ENCODE results near the gene XDH.

Gene XDH

DNA sequence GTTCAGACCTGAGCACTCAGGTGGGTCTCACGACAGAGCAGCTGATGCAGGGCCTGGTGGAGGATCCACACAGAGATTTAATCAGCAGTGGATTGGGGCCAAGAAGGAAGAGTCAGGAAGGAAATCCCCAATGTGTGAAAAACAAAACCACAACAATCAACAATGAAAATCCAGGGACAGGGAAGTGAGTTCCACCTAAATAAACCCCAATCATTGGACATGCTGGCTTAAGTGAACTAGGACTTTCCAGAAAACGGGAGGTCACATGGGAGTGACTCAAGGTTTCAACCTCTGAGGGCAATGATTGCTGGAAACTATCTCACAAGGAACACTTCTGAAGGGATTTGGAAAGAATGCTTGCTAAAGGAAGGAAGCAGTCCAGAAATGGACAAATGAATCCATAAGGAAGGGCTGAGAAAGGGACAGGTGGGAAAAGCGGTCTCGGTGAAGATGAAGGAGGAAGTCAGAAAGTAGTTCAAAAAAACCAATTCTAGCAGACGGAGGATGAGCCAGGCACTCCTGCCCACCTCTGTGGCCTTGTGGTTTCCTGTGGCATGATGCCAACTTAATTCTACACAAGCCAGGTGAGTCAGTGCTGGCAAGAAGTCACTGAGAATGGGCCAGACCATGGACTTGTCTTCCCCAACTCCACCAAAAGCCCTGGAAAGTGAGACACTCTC is 15.4 kb upstream of the XDH start:
- no peak overlapping the region for H4K8ac ChIP-seq (ENCODE audit: low read length)
- H3K4me2 ChIP-seq (ENCODE audit: low read length, poor library complexity, severe bottlenecking) = no peak overlapping the region
- no peak overlapping the region for H2BK15ac ChIP-seq (ENCODE audit: low read depth, poor library complexity, severe bottlenecking)
- H3K79me1 ChIP-seq (replicated peaks; ENCODE audit: low read length, poor library complexity, severe bottlenecking) = no peaks in the 10 kb centered on the region
- H3K36me3 ChIP-seq (ENCODE audit: control insufficient read depth in 1 of 2, insufficient read depth in 2 of 2, low read depth in 1 of 2, low read length in 2 of 2) = no peaks in the 10 kb centered on the region
- WGBS = 70% methylated on average over 5 of the region's 5 CpGs
- no peak overlapping the region for H3K18ac ChIP-seq (ENCODE audit: low read depth in 1 of 2, low read length in 2 of 2)
- no peaks in the 10 kb centered on the region for H3K9me3 ChIP-seq (ENCODE audit: control insufficient read depth, low read length)
- no peaks in the 10 kb centered on the region for H3K4me1 ChIP-seq (ENCODE audit: control insufficient read depth, insufficient read depth, low read depth, low read length)
- H2BK120ac ChIP-seq (ENCODE audit: low read depth, low read length) = no peak overlapping the region
- no peak overlapping the region for H3K4ac ChIP-seq (ENCODE audit: low read depth in 1 of 2, low read length in 2 of 2)
- no peak overlapping the region for H2BK5ac ChIP-seq (ENCODE audit: low read depth, low read length, poor library complexity, severe bottlenecking)
- no peak overlapping the region for H3K23ac ChIP-seq (ENCODE audit: low read length in 2 of 2)
- no peak overlapping the region for H3K4me3 ChIP-seq (ENCODE audit: insufficient read depth in 1 of 2, low read depth in 1 of 2, low read length in 2 of 2)
- no peak overlapping the region for H2AFZ ChIP-seq (ENCODE audit: low read depth, low read length)
- no peak overlapping the region for H4K91ac ChIP-seq (ENCODE audit: low read length)
- H3K27ac ChIP-seq (ENCODE audit: low read length, poor library complexity, severe bottlenecking) = no peak overlapping the region
- H2BK12ac ChIP-seq (ENCODE audit: low read length in 2 of 2) = no peak overlapping the region
- H3K9ac ChIP-seq (ENCODE audit: low read length) = no peak overlapping the region
- no peak overlapping the region for H2AK5ac ChIP-seq (ENCODE audit: low read length, severe bottlenecking)
- no peak for DNase-seq
- no peak overlapping the region for H3K14ac ChIP-seq (ENCODE audit: low read length in 2 of 2)
- peaks cover 0 to 5% of the 10 kb centered on the region in 2 experiments for H3K27me3 ChIP-seq (ENCODE audit: control insufficient read depth in 1 of 2, insufficient read depth in 1 of 2, low read length in 2 of 2)

DNA sequence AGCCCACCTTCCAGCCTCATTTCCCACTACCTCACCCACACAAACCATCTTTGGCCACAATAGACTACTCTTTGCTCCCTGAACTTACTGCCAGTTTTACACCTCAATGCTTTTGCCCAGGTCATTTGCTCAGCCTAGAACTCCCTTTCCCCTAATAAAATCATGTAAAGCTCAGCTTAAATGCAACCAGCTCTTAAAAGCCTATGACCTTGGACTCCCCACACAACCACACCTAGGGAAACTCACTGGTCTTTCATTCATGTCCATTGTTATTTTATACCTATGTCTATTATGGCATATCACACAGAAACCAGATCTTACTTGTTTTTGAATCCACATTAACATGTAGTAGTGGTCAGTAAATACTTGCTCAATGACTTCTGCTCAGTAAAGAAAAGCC is 14.5 kb upstream of the XDH start:
- Histone ChIP-seq H2BK12ac (ENCODE audit: low read length in 2 of 2) (no peak overlapping the region), H2BK15ac (ENCODE audit: low read depth, poor library complexity, severe bottlenecking) (no peak overlapping the region), H4K91ac (ENCODE audit: low read length) (no peak overlapping the region), H3K79me1 (replicated peaks; ENCODE audit: low read length, poor library complexity, severe bottlenecking) (no peaks in the 10 kb centered on the region), H3K4me3 (ENCODE audit: insufficient read depth in 1 of 2, low read depth in 1 of 2, low read length in 2 of 2) (no peak overlapping the region), H3K9me3 (ENCODE audit: control insufficient read depth, low read length) (no peaks in the 10 kb centered on the region), H3K9ac (ENCODE audit: low read length) (no peak overlapping the region), H3K27ac (ENCODE audit: low read length, poor library complexity, severe bottlenecking) (no peak overlapping the region), H3K4ac (ENCODE audit: low read depth in 1 of 2, low read length in 2 of 2) (no peak overlapping the region), H2BK5ac (ENCODE audit: low read depth, low read length, poor library complexity, severe bottlenecking) (no peak overlapping the region), H3K14ac (ENCODE audit: low read length in 2 of 2) (no peak overlapping the region), H2AK5ac (ENCODE audit: low read length, severe bottlenecking) (no peak overlapping the region), H3K36me3 (ENCODE audit: control insufficient read depth in 1 of 2, insufficient read depth in 2 of 2, low read depth in 1 of 2, low read length in 2 of 2) (no peaks in the 10 kb centered on the region), H3K18ac (ENCODE audit: low read depth in 1 of 2, low read length in 2 of 2) (no peak overlapping the region), H3K4me2 (ENCODE audit: low read length, poor library complexity, severe bottlenecking) (no peak overlapping the region), H2BK120ac (ENCODE audit: low read depth, low read length) (no peak overlapping the region), H4K8ac (ENCODE audit: low read length) (no peak overlapping the region), H3K4me1 (ENCODE audit: control insufficient read depth, insufficient read depth, low read depth, low read length) (no peaks in the 10 kb centered on the region), H2AFZ (ENCODE audit: low read depth, low read length) (no peak overlapping the region), H3K23ac (ENCODE audit: low read length in 2 of 2) (no peak overlapping the region), H3K27me3 (ENCODE audit: control insufficient read depth in 1 of 2, insufficient read depth in 1 of 2, low read length in 2 of 2) (no peaks in the 10 kb centered on the region)
- DNase-seq = no peak

DNA sequence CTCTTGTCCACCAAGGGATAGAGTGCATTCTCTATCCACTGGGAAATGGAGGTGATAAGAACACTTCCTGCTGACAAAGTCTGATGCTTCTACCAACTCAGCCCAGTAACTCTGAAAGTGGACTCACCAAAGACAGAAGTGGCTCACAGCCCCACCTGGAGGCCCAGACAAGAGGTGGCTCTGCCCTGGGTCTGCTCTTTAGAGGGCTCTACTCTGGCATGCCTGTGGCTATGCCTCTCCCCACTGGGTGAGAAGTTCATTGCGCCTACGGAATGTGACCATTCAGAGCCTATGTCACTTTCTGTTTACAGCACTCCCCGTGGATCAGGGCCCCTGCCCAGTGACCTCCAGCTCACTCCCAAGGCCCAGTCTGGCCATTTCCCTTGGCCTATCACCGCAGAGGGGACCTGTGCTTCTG is 13.5 kb upstream of the XDH start:
- H3K4ac ChIP-seq (ENCODE audit: low read depth in 1 of 2, low read length in 2 of 2) = no peak overlapping the region
- no peak overlapping the region for H3K4me3 ChIP-seq (ENCODE audit: insufficient read depth in 1 of 2, low read depth in 1 of 2, low read length in 2 of 2)
- no peak overlapping the region for H2BK12ac ChIP-seq (ENCODE audit: low read length in 2 of 2)
- no peak overlapping the region for H2AFZ ChIP-seq (ENCODE audit: low read depth, low read length)
- H3K14ac ChIP-seq (ENCODE audit: low read length in 2 of 2) = no peak overlapping the region
- H3K27me3 ChIP-seq (ENCODE audit: control insufficient read depth in 1 of 2, insufficient read depth in 1 of 2, low read length in 2 of 2) = no peaks in the 10 kb centered on the region
- no peak overlapping the region for H3K9ac ChIP-seq (ENCODE audit: low read length)
- H3K9me3 ChIP-seq (ENCODE audit: control insufficient read depth, low read length) = no peaks in the 10 kb centered on the region
- 49% methylated on average over 4 of the region's 4 CpGs for WGBS
- no peak for DNase-seq
- no peaks in the 10 kb centered on the region for H3K36me3 ChIP-seq (ENCODE audit: control insufficient read depth in 1 of 2, insufficient read depth in 2 of 2, low read depth in 1 of 2, low read length in 2 of 2)
- H3K18ac ChIP-seq (ENCODE audit: low read depth in 1 of 2, low read length in 2 of 2) = no peak overlapping the region
- no peak overlapping the region for H4K91ac ChIP-seq (ENCODE audit: low read length)
- no peak overlapping the region for H2BK5ac ChIP-seq (ENCODE audit: low read depth, low read length, poor library complexity, severe bottlenecking)
- no peak overlapping the region for H2BK15ac ChIP-seq (ENCODE audit: low read depth, poor library complexity, severe bottlenecking)
- no peak overlapping the region for H4K8ac ChIP-seq (ENCODE audit: low read length)
- no peak overlapping the region for H2AK5ac ChIP-seq (ENCODE audit: low read length, severe bottlenecking)
- H3K79me1 ChIP-seq (replicated peaks; ENCODE audit: low read length, poor library complexity, severe bottlenecking) = no peaks in the 10 kb centered on the region
- no peak overlapping the region for H3K23ac ChIP-seq (ENCODE audit: low read length in 2 of 2)
- no peak overlapping the region for H3K4me2 ChIP-seq (ENCODE audit: low read length, poor library complexity, severe bottlenecking)
- no peak overlapping the region for H2BK120ac ChIP-seq (ENCODE audit: low read depth, low read length)
- H3K27ac ChIP-seq (ENCODE audit: low read length, poor library complexity, severe bottlenecking) = no peak overlapping the region
- no peaks in the 10 kb centered on the region for H3K4me1 ChIP-seq (ENCODE audit: control insufficient read depth, insufficient read depth, low read depth, low read length)

DNA sequence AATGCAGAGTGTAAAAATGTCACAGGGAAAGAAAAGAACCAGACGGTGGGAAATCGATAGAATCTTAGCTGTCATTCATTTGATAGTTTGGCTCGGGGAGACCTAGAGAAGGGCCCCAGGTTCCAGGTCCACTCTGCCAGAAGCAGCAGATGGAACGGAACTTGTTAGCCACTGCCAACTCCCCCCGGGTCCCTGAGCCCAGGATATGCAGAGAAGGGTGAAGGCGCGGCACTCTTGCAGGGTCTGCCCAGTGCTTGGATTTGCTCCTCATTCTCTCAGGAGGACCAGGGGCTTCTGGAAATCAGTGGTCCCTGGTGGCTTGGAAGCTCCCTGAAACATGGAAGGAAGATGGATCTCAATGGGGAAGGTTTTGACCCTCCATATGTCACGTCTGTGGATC is 11.6 kb upstream of the XDH start:
- H3K4me3 ChIP-seq (ENCODE audit: insufficient read depth in 1 of 2, low read depth in 1 of 2, low read length in 2 of 2) = no peak overlapping the region
- no peaks in the 10 kb centered on the region for H3K27me3 ChIP-seq (ENCODE audit: control insufficient read depth in 1 of 2, insufficient read depth in 1 of 2, low read length in 2 of 2)
- no peak overlapping the region for H4K91ac ChIP-seq (ENCODE audit: low read length)
- H3K18ac ChIP-seq (ENCODE audit: low read depth in 1 of 2, low read length in 2 of 2) = no peak overlapping the region
- no peak overlapping the region for H4K8ac ChIP-seq (ENCODE audit: low read length)
- no peak overlapping the region for H3K27ac ChIP-seq (ENCODE audit: low read length, poor library complexity, severe bottlenecking)
- no peak for DNase-seq
- no peaks in the 10 kb centered on the region for H3K4me1 ChIP-seq (ENCODE audit: control insufficient read depth, insufficient read depth, low read depth, low read length)
- 87% methylated on average over 8 of the region's 8 CpGs for WGBS
- H2AFZ ChIP-seq (ENCODE audit: low read depth, low read length) = no peak overlapping the region
- no peaks in the 10 kb centered on the region for H3K79me1 ChIP-seq (replicated peaks; ENCODE audit: low read length, poor library complexity, severe bottlenecking)
- H3K9me3 ChIP-seq (ENCODE audit: control insufficient read depth, low read length) = peaks cover 2% of the 10 kb centered on the region
- H3K9ac ChIP-seq (ENCODE audit: low read length) = no peak overlapping the region
- no peak overlapping the region for H3K4ac ChIP-seq (ENCODE audit: low read depth in 1 of 2, low read length in 2 of 2)
- H2AK5ac ChIP-seq (ENCODE audit: low read length, severe bottlenecking) = no peak overlapping the region
- no peak overlapping the region for H3K4me2 ChIP-seq (ENCODE audit: low read length, poor library complexity, severe bottlenecking)
- H3K23ac ChIP-seq (ENCODE audit: low read length in 2 of 2) = no peak overlapping the region
- H3K36me3 ChIP-seq (ENCODE audit: control insufficient read depth in 1 of 2, insufficient read depth in 2 of 2, low read depth in 1 of 2, low read length in 2 of 2) = no peaks in the 10 kb centered on the region
- no peak overlapping the region for H2BK12ac ChIP-seq (ENCODE audit: low read length in 2 of 2)
- H3K14ac ChIP-seq (ENCODE audit: low read length in 2 of 2) = no peak overlapping the region
- H2BK15ac ChIP-seq (ENCODE audit: low read depth, poor library complexity, severe bottlenecking) = no peak overlapping the region
- no peak overlapping the region for H2BK120ac ChIP-seq (ENCODE audit: low read depth, low read length)
- no peak overlapping the region for H2BK5ac ChIP-seq (ENCODE audit: low read depth, low read length, poor library complexity, severe bottlenecking)

Data from mesenchymal stem cell (in vitro differentiated cells and primary cell).